Thyroid gland (tissue), 4 donors: ENCODE results near the gene MAGEA11.

Experiments
- POLR2A ChIP-seq, 2 donors: fragments of 450-650 bp; IDR thresholded peaks; one replicate each; pipeline ENCODE4 v1.6.1; 2017; ENCODE audit warnings: antibody characterized with exemption in 2 of 2, mild to moderate bottlenecking in 2 of 2, moderate library complexity in 1 of 2
- TF ChIP-seq, protein P1 (sequence below), 6 experiments: fragments of 200-600 bp in 3 of 6; fragments of 450-650 bp in 3 of 6; sonication (generic) in 3 of 6; IDR thresholded peaks; one replicate each; pipeline ENCODE4 v1.5.1; 2016 to 2019; ENCODE audit warnings: antibody characterized with exemption in 6 of 6, mild to moderate bottlenecking in 2 of 6, inconsistent platforms in 1 of 6, moderate library complexity in 1 of 6

GRCh38 chrX:149712831-149713230 is 971 bp downstream of the MAGEA11 start:
- TF ChIP-seq, protein P1, sequence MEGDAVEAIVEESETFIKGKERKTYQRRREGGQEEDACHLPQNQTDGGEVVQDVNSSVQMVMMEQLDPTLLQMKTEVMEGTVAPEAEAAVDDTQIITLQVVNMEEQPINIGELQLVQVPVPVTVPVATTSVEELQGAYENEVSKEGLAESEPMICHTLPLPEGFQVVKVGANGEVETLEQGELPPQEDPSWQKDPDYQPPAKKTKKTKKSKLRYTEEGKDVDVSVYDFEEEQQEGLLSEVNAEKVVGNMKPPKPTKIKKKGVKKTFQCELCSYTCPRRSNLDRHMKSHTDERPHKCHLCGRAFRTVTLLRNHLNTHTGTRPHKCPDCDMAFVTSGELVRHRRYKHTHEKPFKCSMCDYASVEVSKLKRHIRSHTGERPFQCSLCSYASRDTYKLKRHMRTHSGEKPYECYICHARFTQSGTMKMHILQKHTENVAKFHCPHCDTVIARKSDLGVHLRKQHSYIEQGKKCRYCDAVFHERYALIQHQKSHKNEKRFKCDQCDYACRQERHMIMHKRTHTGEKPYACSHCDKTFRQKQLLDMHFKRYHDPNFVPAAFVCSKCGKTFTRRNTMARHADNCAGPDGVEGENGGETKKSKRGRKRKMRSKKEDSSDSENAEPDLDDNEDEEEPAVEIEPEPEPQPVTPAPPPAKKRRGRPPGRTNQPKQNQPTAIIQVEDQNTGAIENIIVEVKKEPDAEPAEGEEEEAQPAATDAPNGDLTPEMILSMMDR (IDR thresholded peaks at IDR 0.05), result no peak
- no peak for TF ChIP-seq POLR2A (IDR thresholded peaks at IDR 0.05)
